Lower leg skin (tissue), 3 donors: ENCODE measurements around the gene RBM26.

Experiments used
- CTCF ChIP-seq, 3 donors: fragments of 450-650 bp; IDR thresholded peaks; one replicate each; pipeline ENCODE4 v1.5.1; 2016; ENCODE audit warnings: antibody characterized with exemption in 3 of 3, mild to moderate bottlenecking in 3 of 3, moderate library complexity in 2 of 3
- POLR2A ChIP-seq, 2 donors: fragments of 450-650 bp; IDR thresholded peaks; one replicate each; pipeline ENCODE4 v1.6.1; 2016 to 2017; ENCODE audit warnings: antibody characterized with exemption in 2 of 2, mild to moderate bottlenecking in 1 of 2, moderate library complexity in 1 of 2

DNA sequence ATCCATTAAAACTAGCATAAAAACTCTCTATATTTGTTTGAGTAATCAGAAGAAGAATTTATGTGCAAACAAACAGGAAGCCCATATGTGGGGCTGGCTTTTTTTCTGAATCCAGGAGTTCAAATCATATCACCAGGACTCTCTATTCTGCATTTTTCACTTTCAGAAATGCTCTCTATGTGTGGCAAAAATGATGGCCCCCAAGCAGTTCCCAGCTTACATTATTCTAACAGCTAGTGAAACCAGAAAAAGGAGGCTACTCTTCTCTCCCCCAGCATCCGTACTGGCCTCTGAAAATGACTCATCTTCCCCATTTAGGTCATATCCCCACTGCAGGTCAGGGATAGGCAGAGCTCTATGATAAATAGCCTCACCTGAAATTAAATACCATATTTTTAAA lies 20.4 kb downstream of the RBM26 start:
- TF ChIP-seq CTCF (IDR thresholded peaks at IDR 0.05): no peak
- no peak for TF ChIP-seq POLR2A (IDR thresholded peaks at IDR 0.05)
